Measurements from ENCODE around the gene SORCS2.

The SORCS2 gene

DNA sequence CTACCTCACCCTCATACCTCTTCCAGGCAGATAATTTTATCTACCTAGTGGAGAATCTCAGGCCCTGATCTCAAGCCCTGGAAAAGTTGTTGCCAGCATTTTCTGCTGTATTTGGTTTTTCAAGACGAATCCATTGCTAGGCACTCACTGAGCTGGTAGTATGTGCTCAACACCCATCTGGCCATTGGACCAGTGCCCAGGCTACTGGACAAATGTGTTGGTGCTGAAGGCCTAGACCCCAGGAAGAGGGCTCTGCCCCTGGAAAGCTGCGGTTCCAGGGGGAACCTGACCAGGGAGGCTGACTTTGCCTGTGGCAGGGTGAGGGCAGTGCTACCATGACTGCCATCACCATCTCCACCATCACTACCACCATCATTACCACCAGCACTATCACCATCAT is 170.0 kb downstream of the SORCS2 start:
- no peak for TF ChIP-seq YY1 (IDR thresholded peaks at IDR 0.05; ENCODE audit: low read depth)
- TF ChIP-seq CREB1 (IDR thresholded peaks at IDR 0.05; ENCODE audit: low read depth) = no peak
- TF ChIP-seq, protein P1, sequence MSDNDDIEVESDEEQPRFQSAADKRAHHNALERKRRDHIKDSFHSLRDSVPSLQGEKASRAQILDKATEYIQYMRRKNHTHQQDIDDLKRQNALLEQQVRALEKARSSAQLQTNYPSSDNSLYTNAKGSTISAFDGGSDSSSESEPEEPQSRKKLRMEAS (IDR thresholded peaks at IDR 0.05) = no peak
- no peak for TF ChIP-seq TEAD4 (IDR thresholded peaks at IDR 0.05)
- no peak for TF ChIP-seq ZBTB7A (IDR thresholded peaks at IDR 0.05; ENCODE audit: low read depth)
- no peak for TF ChIP-seq RAD21 (IDR thresholded peaks at IDR 0.05; ENCODE audit: low read depth)
- TF ChIP-seq TCF12 (IDR thresholded peaks at IDR 0.05; ENCODE audit: low read depth) = no peak
- no peak for TF ChIP-seq FOXM1 (IDR thresholded peaks at IDR 0.05; ENCODE audit: borderline replicate concordance, low read depth)
- TF ChIP-seq EGR1 (IDR thresholded peaks at IDR 0.05) = no peak
- no peak for TF ChIP-seq NFIC (IDR thresholded peaks at IDR 0.05)
- no peak for TF ChIP-seq CEBPB (IDR thresholded peaks at IDR 0.05)
- no peak for TF ChIP-seq TAF1 (IDR thresholded peaks at IDR 0.05; ENCODE audit: low read depth)
- TF ChIP-seq, protein P2, sequence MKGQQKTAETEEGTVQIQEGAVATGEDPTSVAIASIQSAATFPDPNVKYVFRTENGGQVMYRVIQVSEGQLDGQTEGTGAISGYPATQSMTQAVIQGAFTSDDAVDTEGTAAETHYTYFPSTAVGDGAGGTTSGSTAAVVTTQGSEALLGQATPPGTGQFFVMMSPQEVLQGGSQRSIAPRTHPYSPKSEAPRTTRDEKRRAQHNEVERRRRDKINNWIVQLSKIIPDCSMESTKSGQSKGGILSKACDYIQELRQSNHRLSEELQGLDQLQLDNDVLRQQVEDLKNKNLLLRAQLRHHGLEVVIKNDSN (IDR thresholded peaks at IDR 0.05) = no peak
- TF ChIP-seq EP300 (IDR thresholded peaks at IDR 0.05; ENCODE audit: borderline replicate concordance) = no peak
- TF ChIP-seq, protein P3, sequence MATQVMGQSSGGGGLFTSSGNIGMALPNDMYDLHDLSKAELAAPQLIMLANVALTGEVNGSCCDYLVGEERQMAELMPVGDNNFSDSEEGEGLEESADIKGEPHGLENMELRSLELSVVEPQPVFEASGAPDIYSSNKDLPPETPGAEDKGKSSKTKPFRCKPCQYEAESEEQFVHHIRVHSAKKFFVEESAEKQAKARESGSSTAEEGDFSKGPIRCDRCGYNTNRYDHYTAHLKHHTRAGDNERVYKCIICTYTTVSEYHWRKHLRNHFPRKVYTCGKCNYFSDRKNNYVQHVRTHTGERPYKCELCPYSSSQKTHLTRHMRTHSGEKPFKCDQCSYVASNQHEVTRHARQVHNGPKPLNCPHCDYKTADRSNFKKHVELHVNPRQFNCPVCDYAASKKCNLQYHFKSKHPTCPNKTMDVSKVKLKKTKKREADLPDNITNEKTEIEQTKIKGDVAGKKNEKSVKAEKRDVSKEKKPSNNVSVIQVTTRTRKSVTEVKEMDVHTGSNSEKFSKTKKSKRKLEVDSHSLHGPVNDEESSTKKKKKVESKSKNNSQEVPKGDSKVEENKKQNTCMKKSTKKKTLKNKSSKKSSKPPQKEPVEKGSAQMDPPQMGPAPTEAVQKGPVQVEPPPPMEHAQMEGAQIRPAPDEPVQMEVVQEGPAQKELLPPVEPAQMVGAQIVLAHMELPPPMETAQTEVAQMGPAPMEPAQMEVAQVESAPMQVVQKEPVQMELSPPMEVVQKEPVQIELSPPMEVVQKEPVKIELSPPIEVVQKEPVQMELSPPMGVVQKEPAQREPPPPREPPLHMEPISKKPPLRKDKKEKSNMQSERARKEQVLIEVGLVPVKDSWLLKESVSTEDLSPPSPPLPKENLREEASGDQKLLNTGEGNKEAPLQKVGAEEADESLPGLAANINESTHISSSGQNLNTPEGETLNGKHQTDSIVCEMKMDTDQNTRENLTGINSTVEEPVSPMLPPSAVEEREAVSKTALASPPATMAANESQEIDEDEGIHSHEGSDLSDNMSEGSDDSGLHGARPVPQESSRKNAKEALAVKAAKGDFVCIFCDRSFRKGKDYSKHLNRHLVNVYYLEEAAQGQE (IDR thresholded peaks at IDR 0.05; ENCODE audit: low read depth) = no peak

DNA sequence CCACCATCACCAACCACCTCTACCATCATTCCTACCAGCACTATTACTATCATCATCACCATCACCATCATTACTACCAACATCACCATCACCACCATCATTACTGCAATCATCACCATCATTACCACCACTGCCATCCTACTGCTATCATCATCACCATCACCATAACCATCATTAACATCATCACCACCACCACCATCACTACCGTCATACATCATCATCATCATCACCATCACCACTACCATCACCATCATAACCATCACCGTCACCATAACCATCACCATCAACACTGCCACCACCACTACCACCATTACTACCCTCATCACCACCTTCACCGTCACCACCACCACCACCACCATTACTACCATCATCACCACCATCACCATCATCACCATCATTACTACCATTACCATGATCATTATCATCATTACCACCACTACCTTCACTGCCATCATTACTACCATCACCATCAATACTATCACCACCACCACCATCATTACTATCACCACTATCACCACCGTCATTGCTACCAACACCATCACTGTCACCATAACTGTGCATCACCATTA is 170.6 kb downstream of the SORCS2 start:
- TF ChIP-seq CREB1 (IDR thresholded peaks at IDR 0.05; ENCODE audit: low read depth) (no peak), TEAD4 (IDR thresholded peaks at IDR 0.05) (no peak), FOXM1 (IDR thresholded peaks at IDR 0.05; ENCODE audit: borderline replicate concordance, low read depth) (no peak), NFIC (IDR thresholded peaks at IDR 0.05) (no peak), YY1 (IDR thresholded peaks at IDR 0.05; ENCODE audit: low read depth) (no peak), EP300 (IDR thresholded peaks at IDR 0.05; ENCODE audit: borderline replicate concordance) (no peak), EGR1 (IDR thresholded peaks at IDR 0.05) (no peak), ZBTB7A (IDR thresholded peaks at IDR 0.05; ENCODE audit: low read depth) (no peak), CEBPB (IDR thresholded peaks at IDR 0.05) (no peak), TAF1 (IDR thresholded peaks at IDR 0.05; ENCODE audit: low read depth) (no peak), TCF12 (IDR thresholded peaks at IDR 0.05; ENCODE audit: low read depth) (no peak), RAD21 (IDR thresholded peaks at IDR 0.05; ENCODE audit: low read depth) (no peak)
- TF ChIP-seq, protein P3 (IDR thresholded peaks at IDR 0.05; ENCODE audit: low read depth) = no peak
- TF ChIP-seq, protein P2 (IDR thresholded peaks at IDR 0.05) = no peak
- TF ChIP-seq, protein P1 (IDR thresholded peaks at IDR 0.05) = no peak

DNA sequence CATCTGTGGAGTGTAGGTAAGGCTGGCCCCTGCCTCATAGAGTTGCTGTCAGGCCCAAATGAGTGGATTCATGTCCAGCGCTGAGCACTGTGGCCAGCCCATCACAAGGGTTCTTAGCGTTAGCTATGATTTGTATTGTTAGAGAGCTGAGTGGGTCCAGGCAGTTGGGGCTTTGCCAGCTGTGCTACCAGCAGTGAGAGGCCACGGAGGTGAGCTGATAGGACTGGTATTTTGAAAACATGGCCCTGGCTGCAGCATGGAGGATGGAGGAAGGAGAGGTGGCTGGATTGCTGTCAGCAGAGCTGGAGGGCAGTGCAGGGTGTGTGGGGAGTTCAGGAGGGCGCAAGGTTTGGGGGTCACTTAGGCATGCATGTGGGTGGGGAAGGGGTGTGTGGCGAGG is 172.6 kb downstream of the SORCS2 start:
- TF ChIP-seq TEAD4 (IDR thresholded peaks at IDR 0.05) (no peak), FOXM1 (IDR thresholded peaks at IDR 0.05; ENCODE audit: borderline replicate concordance, low read depth) (no peak), EP300 (IDR thresholded peaks at IDR 0.05; ENCODE audit: borderline replicate concordance) (no peak), YY1 (IDR thresholded peaks at IDR 0.05; ENCODE audit: low read depth) (no peak), ZBTB7A (IDR thresholded peaks at IDR 0.05; ENCODE audit: low read depth) (no peak), NFIC (IDR thresholded peaks at IDR 0.05) (no peak), TCF12 (IDR thresholded peaks at IDR 0.05; ENCODE audit: low read depth) (no peak), TAF1 (IDR thresholded peaks at IDR 0.05; ENCODE audit: low read depth) (no peak), EGR1 (IDR thresholded peaks at IDR 0.05) (no peak), CEBPB (IDR thresholded peaks at IDR 0.05) (no peak), CREB1 (IDR thresholded peaks at IDR 0.05; ENCODE audit: low read depth) (no peak), RAD21 (IDR thresholded peaks at IDR 0.05; ENCODE audit: low read depth) (no peak)
- TF ChIP-seq, protein P3 (IDR thresholded peaks at IDR 0.05; ENCODE audit: low read depth) = no peak
- TF ChIP-seq, protein P2 (IDR thresholded peaks at IDR 0.05) = no peak
- TF ChIP-seq, protein P1 (IDR thresholded peaks at IDR 0.05) = no peak

Measured in Ishikawa (cell line).